Fibroblast of villous mesenchyme (primary cell): ENCODE data around the gene RGL3. TPM values are rescaled to one million over a fixed set of nuclear protein-coding genes. Genes with fewer than 3 reads are reported as not detected.

Source experiments
- DNase-seq: peaks from one replicate; pipeline ENCODE4 v3.0.0-alpha.2; 2010; ENCODE audit warnings: low read depth
- H3K4me3 ChIP-seq: 2 replicates; pipeline ENCODE4 v1.5.1; 2011; ENCODE audit warnings: low read depth, mild to moderate bottlenecking, low read length
- total RNA-seq: library from RNA; depleted of rRNA; stranded (reverse); fragments of >200 nt; gene quantifications from 2 replicates; pipeline ENCODE4 v1.2.3, GENCODE V29; 2012
- TF ChIP-seq, protein P1 (sequence below): IDR thresholded peaks from 2 replicates; pipeline ENCODE4 v1.5.1; 2012; ENCODE audit warnings: low read depth, mild to moderate bottlenecking, low read length; ENCODE audit not compliant: insufficient read depth

RGL3 gene
- total RNA-seq, 1 donor = 1.3 TPM

DNA sequence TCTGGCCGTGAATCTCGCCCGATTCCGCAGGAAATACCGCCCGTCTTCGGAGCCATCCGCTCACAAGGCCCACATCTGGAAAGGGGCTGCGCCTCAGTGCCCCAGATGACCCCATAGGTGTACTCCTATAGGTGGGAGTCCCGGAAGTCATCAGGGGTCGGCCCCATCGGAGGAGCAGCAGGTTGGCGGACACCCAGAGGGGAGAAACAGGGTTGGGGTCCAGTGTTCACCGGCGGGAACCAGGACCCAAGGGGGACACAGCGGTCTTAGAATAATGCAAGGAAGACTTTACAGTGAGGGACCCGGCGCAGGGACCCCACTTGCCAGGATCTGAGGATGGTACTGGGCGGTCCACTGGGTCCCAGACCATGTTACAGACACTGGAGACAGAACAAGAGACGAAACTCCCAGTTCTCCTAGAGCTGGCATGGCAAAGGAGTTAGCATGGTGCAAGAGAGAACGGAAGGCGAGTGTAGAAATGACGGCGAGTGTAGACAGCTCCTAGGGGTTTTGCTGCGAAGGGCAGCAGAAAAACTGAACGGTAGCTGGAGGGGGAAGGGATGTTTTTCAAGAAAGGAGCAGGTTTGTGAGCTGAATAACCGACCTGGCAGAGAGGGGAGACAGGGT, 4.2 kb upstream of the RGL3 start:
- H3K4me3 ChIP-seq = no peak overlapping the region
- TF ChIP-seq, protein P1, sequence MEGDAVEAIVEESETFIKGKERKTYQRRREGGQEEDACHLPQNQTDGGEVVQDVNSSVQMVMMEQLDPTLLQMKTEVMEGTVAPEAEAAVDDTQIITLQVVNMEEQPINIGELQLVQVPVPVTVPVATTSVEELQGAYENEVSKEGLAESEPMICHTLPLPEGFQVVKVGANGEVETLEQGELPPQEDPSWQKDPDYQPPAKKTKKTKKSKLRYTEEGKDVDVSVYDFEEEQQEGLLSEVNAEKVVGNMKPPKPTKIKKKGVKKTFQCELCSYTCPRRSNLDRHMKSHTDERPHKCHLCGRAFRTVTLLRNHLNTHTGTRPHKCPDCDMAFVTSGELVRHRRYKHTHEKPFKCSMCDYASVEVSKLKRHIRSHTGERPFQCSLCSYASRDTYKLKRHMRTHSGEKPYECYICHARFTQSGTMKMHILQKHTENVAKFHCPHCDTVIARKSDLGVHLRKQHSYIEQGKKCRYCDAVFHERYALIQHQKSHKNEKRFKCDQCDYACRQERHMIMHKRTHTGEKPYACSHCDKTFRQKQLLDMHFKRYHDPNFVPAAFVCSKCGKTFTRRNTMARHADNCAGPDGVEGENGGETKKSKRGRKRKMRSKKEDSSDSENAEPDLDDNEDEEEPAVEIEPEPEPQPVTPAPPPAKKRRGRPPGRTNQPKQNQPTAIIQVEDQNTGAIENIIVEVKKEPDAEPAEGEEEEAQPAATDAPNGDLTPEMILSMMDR = no peak
- DNase-seq = no peak

DNA sequence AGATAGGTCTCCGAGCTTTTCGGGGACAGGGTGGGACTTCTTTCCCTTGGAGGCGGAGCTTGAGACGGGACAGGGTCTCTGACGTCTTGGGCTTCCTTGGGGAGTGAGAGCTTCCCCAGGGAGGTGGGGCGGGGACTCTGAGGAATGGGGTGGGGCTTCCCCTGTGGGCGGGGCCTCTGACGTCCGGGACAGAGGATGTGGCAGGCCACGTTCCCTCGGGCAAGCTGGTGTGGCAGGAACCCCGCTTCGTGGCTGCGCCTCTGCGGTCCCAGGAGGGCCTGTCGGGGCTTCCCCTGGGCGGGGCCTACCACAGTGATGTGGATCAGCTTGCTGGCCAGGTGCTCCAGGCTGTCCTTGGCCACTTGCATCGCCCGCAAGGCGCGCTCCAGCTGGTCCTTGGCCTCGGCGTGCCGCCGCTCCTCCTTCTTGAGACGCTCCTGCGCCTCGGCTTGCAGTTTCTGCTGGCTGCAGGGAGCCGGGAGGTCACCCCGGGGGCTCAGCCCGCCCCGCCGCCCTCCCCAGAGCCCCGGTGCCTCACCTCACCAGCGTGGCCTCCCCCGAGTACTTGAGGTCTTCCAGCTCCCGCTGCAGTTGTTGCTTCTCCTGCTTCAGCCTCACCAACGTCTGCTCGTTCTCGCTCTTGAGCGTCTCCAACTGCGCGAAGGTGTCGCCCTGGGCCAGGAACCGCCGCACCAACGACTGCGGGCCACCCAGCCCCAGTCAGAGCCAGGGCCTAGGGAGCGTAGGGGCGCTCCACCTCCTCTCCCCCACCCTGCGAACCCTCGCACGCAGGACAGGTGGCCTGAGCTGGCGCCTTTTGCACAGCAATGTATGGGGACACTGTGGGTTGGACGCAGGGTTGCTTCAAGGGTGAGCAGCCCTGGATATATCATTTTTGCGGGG, 3.3 kb upstream of the RGL3 start:
- TF ChIP-seq, protein P1 = no peak
- peak overlapping the region; percentile 27 for H3K4me3 ChIP-seq
- DNase-seq = peak; percentile 65

DNA sequence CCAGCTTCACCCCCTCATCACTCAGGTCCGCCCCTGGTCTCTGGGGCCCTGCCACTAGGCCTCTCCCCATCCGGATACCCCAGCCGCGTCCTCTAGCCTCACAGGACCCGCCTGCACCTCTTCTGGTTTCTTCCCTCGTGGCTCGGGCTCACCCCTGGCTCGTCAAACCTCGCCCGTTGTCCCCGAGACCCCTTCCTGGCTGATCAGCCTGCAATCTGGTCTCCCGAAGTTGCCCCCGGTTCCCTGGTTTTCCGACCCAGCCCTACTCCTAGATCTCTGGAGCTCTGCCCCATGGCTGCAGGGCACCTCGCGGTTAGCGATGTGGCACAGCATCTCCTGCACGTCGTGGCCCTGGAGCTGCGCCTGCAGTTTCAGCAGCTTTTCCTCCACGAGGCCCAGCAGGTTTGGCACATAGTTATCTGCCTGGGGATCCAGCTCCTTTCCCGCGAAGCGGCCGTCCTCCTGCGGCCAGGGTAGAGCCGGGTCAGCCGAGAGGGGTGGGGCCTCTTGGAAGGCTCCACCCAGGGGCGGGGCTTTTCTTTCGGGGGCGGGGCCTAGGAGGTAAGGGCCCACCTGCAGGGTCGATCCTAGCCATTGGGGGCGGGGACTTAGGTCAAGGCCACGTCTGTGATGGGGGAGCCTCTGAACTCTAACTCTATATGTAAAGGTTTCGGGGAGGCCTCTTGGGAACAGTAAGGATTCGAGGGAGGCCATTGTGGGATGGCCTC, 2.4 kb upstream of the RGL3 start:
- H3K4me3 ChIP-seq = no peak overlapping the region
- TF ChIP-seq, protein P1 = no peak
- no peak for DNase-seq

DNA sequence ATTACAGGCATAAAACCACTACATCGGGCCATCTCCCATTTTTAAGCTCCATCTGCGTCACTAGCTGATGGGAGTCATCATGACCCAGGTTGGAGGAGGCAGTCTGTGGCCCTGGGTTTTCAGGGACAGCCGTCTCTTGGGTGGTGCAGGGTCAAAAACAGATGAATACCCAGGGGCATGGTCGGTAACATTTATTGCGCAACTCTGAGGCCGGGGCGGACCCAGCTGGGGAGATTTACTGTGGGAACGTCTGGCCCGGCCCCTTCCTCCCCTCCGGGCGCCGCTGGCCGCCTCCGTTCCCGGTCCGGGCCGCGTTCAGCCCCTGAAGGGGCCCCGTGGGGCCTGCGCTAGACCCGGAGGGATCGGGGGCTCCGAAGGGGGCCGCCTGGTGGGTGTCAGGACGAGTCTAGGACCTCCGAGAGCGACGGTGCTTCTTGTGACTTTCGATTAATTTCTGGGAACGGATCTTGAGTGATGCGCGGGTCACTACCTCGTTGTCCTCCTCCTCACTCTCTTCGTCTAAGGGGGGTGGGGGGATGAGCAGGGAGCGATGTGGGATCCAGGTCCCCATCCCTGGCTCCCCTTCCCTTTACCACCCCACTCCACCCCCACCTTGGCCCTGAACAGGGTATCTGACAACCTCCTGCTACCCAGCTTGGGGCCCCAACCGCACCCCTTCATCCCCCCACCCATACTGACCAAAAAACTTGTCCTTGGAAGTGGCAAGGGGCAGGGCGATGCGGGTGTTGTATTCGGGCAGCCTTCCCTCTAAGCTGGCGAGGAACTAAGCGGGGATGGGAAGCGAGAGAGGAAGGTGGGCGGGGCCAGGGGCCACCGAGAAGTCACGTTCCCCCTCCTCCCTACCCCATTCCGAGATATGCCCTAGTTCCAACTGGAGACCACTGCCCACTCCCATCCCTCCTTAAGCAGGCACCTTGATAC, 1.6 kb upstream of the RGL3 start:
- peak; percentile 85 for DNase-seq
- H3K4me3 ChIP-seq = peak overlapping the region; percentile 54

DNA sequence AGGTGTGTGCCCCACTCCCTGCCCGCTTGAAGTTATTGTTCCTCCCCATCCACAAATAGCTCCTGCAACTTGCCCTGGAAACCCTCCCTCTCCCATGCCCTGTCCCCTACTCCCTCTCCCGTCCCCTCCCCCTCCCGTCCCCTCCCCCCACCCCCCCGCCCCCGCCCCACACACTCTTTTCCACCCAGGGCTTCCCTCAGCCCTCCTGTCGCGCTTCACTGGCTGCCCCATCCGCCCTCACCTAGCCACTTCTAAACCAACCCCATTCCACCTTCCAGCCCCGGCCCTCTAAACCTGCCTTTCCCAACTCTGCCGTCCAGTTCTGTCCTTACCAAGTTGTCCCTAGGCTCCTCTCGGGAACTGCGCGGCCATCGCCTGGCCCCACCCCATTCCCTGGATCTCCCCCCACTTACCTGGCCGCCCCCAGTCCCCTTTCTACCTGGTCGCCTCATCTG, 993 bp downstream of the RGL3 start:
- no peak for DNase-seq

More for the DNA sequence above, 1.6 kb upstream of the RGL3 start:
- TF ChIP-seq, protein P1 = no peak

More for the DNA sequence above, 993 bp downstream of the RGL3 start:
- H3K4me3 ChIP-seq = peak overlapping the region; percentile 62
- TF ChIP-seq, protein P1 = no peak
